KBM-7 (cell line): ENCODE data around the gene COPZ1.

Experiments
- DNase-seq: peaks from one replicate; pipeline ENCODE4 v3.0.0-alpha.2; 2015
- in situ Hi-C: fragments of 300-500 bp; cut with MboI; formaldehyde crosslinking; loops from 2 replicates; pipeline ENCODE4 v1.14.3; 2020; ENCODE audit warnings: low sequenced_read_pairs, low pct_unique_long_range_greater_than_20kb, mixed read lengths

COPZ1 gene

DNA sequence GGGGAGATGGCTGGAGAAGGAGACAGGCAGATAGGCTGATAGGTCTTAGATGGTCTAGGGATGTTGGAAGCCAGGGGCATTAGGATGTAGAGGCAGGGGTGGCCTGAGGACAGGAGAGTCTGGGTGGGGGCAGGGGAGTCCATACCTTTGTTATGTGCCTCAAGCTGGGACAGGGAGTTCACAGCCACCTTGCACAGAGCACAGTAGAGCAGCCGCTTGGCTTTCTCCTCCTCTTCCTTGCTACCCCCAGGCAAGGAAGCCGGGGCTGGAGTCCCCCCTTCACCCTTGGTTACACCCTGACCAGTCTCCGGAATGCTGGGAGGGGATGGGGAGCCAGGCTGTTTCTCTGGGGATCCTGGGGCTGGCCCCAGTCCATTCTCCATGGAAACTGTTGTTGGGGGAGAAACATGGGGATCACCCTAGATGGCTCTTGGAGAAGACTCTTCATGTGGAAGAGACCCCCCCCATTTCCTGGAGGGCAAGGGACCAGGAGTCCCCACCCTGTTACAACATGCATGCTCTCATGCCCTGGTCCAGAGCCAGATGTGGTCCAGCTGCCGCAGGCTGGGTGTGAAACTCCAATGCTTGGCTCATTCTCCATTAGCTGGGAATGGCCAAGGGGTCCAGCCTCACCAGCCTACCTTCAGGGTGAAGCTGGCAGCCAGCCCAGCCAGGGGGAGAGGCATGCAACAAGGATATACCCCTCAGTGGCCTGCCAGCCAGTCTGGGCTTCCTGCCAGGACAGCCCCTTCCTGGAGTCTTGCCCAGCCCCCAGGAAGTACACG, 46.6 kb downstream of the COPZ1 start:
- in situ Hi-C loops = no loop called here
- no peak for DNase-seq

DNA sequence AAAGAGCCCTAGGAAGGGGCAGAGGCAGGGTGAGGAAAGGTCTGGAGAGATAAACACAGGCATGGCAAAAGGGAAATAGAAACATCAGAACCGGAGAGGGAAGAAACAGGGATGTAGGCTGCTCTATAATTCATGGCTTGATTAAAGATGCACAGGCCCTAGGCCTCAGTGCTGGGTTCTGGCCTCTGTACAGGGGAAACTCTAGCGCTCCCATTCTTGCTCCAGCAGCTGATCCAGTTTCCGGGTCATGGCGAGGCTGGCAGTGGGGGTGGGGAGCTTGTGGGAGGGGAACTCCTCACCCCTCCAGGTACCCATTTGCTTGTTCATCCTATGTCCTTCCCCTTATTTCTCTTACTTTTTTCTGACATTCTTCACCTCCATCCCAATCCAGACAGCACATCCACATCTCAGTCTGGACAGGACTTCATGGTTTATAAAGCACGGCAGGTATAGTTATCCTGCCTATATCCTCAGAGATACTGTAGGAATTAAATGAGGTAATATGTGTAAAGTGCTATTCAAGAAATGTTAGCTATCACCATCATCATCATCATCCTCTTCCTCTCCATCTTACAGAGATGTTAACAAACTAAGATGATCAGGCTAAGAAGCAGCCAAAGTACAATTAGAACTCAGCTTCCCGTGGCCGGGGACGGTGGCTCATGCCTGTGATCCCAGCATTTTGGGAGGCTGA, 47.3 kb downstream of the COPZ1 start:
- in situ Hi-C loops = no loop called here
- DNase-seq = no peak

DNA sequence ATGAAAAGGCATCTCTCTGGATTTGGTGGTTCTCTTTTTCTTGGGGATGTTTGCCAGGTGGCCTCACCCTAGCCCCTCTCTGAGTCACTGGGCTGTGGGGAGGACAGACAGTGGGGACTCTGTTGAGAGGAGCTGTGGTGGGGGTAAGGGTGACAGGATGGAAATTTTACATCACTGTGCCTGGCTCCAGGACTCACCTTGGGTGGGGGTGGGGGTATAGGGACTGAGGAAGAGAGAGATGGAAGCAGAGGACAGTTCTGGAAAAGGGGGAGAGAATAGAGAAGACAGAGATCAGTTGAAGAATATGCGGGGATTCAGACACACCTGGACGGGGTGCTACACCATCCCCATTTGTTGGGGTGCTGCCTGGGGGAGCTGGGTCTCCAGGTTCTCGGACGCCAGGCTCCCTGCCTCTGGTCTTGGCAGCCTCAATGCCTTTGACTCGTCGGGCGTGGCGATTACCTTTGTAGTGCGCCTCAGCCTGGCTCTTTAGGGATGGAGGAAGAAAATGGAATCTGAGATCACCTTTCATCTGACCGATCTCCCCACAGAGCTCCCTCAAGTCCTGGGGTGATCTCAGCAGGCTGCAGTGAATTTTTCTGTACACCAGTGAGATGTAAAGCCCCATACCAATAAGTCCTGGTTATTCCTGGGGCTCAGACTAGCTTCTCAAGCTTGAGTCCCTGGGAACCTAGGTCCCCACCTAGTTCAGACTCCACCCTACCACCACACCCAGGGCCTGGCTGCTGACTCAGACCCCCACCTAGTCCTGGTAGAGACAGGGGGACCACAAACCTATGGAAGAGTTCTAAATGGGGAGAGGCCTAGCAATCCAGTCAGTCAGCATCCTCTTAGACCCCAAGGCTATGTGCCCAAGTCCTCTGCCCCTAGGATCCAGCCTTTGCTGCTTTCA, 49.0 kb downstream of the COPZ1 start:
- DNase-seq = no peak
- in situ Hi-C loops = no loop called here

DNA sequence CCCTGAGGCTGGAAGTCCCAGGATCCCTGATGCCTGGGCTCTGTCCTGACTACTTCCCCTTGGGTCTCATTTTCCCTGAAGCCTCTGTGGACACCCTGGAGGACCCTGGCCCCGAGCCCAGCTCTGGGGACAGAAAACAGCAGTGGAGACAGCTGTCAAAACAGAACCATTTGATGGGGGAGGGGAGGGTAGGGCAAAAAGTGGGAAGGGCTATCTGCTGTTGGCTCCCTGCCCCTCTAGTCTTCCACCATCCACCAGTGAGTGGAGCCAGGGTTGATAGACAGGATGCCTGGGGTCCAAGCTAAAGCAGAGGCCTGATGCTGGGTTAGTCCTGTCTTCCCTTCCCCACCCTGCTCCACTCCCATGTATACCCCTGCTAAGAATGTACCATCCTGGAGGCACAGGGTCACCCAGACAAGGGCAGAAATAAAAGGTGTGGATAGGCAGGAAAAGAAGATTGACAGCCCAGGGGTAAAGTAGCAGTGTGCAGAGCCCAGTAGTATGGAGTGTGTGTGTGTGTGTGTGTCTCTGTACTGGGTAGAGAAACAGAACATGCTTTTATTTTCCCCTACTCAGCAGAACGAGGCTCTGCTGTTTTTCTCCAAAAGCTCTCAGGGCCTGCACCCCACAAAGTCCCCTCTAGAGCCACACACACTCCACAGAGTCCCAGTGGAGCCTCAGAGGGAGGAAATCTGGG, 49.8 kb downstream of the COPZ1 start:
- in situ Hi-C loops = no loop called here
- no peak for DNase-seq

DNA sequence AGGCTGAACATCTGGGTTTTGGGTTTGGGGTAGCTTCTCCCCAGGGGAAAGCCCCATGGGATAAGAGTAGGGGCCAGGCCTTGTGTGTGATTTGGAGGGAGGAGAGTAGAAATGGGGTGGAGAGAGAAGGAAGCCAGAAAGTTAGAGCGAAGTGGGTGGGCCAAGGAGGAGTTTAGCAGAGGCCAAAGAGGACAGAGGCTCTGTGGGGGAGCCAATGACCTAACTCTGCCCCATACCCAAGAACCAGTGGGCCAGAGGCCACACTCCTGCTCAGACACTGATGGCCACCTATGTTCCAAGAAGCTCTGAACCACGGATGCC, 50.3 kb downstream of the COPZ1 start:
- in situ Hi-C loops = no loop called here
- no peak for DNase-seq

DNA sequence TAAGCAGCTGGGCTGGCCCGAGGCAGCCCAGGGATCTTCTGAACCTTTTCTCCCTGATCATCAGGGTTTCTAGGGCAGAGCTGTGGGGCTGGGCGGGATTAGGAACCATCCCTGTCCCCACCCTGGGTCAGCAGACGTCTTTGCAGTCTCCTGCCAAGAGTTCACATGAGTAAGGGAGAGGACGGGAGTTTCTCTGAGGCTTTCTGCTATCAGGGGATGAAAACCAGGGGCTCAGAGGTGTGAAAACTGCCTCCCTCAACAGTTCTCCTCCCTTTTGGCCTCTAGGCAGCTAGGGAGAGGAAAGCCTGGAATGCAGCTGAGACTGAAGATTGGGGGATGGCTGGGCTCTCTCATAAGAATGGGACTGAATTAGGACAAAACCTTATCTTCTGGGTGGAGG, 51.7 kb downstream of the COPZ1 start:
- no peak for DNase-seq
- in situ Hi-C loops = no loop called here

DNA sequence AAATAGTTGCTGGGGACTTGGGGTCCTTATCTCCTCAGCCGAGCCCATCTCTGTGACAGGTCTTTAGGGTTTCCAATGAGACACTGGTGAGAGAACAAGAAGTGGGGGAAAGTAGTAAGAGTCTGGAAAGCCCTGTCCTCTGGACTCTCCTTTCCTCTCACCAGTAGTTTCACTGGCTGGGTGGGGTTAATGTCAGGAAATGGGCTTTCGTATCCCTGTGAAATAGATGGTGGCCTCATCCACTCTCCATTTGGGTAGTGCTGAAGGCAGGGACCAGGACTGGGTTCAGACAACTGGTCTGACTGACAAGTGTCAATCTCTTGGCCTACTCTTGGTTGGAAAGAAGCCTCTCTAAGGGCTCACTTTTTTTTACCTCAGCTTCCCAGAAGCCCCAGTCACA, 52.1 kb downstream of the COPZ1 start:
- no peak for DNase-seq
- in situ Hi-C loops = no loop called here

DNA sequence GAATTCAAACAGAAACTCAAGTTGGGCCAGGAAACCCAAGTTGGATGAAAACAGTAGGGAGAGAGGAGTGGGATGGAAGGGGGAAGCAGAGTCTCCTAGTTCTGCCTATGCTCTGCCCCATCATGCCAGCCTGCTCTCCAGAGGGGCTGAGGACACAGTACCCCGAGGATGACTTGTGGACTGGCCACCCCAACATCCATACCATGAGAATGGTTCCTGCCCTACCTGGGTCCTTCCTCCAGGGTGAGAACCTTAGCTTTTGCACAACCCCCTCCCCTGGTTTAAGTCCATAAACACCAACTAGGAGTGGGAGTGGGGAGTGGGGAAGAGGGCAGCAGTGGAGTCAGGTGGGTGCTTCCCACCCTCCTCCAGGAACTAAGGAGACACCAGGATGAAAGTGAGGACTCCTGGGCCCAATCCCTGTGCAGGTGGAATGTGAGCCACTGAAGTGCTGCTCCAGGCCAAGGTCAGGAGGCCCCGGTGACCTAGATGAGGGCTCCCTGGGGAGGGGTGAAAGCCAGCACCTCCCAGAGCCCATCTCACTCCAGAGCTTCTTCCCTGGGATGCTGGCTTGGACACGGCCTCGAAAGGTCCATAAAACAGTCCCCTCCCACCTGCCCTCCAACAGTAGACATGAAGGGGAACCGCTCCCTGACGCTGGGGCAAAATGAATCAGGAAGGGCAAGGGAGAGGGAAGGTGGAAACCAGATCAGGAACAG, 53.0 kb downstream of the COPZ1 start:
- no peak for DNase-seq
- in situ Hi-C loops = no loop called here

DNA sequence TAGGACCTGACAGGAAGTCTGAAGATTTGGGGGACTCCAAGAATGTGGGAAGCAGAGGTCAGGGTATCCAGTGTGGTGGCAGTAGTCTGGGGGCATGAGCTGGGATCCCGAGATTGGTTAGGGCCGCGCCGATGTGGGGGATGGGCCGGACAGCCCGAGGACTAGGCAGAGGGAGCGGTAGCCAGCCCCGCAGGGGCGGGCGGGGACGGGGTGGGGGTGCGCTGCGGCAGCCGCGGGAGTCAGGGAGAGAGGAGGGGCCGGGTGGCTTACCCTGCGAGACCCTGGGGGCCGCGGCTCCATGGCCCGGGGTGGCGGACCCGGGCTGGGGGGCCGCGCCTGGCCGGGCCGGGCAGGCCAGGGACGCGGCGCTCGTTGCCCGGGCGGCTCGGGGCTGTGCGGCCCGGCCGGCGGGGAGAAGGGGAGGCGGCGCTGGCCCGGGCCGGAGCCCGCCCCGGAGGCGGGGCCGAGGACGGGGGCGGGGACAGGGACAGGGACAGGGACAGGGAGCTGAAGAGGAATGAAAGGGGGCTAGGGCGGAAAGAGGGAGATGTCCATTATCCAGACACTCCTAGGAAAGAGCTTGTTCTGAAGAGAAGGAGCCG, 54.0 kb downstream of the COPZ1 start:
- DNase-seq = no peak
- in situ Hi-C loops = no loop called here

DNA sequence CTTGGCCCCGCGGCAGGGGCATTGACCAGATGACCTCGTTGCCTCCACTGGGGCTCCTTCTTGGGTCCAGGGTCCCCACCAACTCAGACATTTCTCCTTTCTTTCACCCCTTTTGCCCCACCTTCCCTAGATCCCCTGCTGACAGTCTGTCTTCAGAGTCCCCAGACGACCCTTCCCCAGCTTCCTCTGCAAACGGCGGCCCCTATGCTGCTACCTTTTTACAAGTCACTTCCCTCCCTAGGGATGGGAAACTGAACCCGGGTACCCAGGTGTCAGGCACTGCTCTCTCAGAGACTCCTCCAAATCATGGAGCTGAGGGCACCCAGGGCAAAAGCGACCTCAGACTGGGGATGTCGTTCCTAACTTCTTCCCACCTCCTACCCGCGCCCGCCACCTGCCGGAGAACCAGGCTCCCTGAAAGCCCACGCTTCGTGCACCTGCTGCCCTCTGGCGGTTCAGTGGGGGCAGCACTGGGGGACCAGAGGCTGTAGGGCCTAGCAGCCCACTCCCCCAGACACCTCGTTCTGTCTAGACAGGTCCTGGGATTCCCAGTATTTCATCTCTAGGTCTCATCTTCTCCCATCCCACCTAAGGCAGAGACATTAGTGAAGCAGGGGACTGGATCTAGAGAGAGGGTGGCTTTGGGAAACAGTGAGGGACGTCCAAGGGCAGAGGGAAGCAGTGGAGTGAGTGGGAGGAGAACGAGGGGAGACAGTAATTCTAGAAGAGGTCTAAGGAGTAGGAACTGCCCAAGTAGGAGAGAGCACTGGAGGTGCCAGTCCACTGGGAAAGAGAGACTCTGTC, 54.7 kb downstream of the COPZ1 start:
- in situ Hi-C loops = no loop called here
- DNase-seq = peak; percentile 88

DNA sequence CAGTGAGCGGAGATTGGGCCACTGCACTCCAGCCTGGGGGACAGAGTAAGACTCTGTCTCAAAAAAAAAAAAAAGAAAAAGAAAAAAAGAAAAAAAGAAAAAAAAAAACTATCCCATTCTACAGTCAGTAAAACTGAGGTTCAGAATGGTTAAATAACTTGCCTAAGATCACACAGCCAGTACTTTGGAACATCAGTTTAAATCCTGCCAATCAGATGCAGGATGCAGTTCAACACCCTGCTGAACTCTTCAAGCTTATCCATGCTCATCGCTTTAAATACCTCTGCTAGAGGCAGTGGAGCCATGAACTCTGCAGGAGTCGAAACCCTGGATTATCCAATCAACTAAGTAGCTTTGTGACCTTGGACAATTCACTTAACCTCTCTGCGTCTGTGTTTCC, 56.2 kb downstream of the COPZ1 start:
- DNase-seq = no peak
- in situ Hi-C loops = no loop called here

DNA sequence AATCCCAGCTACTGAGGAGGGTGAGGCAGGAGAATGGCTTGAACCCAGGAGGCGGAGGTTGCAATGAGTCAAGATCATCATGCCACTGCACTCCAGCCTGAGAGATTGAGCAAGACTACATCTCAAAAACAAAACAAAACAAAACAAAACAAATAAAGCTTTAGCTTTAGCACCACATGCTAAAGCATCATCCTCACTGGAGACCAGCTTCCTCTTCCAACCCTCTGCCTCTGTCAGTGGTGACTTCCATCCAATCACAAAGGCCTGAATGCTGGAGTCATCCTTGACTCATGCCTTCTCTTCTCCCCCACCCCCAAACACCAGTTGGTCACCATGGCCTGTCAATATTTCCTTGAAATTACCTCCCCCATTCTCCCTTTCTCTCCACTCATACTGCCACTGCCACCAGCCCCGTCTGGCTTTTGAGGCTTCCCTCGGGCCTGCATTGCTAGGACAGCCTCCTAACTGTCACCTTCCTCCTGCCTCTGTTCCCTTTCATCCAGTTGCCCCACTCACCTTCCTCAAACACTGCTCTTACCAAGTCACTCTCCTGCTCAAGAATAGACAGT, 58.2 kb downstream of the COPZ1 start:
- DNase-seq = peak; percentile 85
- in situ Hi-C loops = no loop called here

DNA sequence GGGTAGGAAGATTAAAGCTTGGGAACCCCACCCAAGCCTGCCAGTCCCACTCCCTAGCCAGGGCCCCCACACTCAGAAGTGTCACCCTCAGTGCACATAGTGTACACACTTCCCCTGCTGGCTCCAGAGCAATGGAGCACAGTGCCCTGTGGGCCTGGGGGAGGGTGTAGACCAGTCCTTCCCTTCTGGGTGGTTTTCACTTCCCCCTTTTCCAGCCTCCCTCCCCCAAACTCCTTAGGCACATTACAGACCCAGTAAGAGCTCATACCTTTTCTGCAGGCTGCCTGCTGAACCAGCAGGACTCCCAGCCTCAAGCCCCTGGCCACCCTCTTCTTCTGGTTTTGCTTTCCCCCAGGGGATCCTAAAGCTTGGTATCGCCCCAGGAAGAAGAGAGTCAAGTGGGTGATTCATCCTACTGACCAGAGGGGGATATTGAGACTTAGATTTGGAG, 59.7 kb downstream of the COPZ1 start, which contains the start of gene ZNF385A:
TSS of gene ZNF385A (minus strand) at position 143 of the 451 bp plus-strand sequence. CDS start 219 bp downstream, outside the sequence.
- peak; percentile 94 for DNase-seq
- in situ Hi-C loops = no loop called here

DNA sequence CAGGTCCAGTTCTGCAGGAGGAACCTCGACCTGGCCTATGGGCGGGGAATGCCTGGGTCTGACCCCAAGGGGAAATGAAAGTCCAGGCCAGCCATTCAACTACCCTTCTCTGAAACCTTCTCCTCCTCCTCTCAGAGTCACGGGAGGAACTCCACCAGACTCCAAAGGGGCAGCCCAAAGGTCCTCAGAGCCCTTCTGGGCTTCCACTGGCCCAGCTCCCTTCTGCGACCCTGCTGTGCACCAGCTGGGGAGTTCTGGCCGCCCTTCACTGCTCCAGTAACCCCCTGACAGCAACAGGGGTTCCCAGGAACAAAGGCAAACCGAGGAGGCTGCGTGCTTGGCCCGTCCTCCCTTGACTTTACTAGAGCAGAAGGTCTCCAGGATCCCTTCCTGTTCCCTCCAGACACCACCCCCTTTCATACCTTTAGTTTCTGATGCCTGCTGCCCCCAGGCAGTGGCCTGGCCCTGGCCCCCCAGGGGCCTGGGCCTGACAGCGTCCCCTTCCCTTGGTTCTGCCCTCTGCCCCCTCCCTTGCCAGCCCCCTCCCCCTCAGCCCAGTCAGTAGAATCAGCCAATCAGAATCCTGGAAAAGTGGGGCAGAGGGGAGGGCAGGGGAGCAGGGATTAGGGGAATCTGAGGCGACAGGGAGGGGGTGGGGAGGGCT, 60.5 kb downstream of the COPZ1 start:
- DNase-seq = no peak
- in situ Hi-C loops = no loop called here

DNA sequence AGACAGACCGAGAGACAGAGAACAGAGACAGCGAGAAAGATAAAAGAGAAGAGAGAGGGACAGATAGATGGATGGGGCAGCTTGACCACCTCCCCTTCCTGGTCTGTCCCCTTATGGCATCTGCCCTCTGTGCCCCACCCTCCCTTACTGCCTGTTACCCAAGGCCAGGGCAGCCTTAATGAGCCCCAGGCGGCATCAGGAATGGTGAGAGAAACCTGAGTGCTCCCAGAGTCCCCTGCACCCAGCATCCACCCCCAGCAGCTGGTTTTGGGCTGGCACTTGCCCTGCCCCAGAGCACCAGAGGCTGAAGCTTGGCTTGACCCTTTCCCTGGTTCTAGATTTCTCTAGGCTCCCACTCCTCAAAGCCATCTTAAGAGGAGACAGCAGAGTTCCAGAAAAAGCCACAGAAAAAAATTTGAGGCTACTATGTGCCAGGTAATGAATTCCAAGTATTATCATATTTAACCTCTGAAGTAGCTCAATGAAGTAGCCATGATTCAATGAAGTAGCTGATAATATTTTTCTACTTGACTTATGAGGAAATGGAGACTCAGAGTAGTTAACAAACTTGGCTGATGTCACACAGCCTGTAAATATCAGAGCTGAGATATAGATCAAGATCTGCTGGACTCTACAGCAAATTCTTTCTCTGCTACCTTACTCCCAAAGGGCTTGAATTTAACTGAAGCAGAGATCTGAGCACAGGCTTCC, 61.6 kb downstream of the COPZ1 start:
- in situ Hi-C loops = no loop called here

DNA sequence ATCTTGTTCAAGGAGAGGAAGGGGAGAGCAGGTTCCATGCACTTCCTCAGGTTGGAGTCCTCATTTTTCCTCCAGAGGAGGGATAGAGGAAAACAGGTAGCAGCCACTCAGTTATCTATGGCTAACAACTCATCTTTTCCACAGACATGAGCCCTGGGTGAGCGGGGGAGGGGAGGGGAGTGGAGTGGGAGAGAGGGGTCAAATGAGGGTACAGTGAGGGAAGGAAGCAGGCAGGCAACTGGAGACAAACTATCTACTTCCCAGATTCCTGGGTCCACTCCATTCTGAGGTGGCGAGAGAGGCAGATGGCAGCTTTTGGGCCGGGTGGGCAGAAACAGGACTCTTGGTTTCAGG, 62.2 kb downstream of the COPZ1 start:
- DNase-seq = no peak
- in situ Hi-C loops = no loop called here

More for the DNA sequence above, 61.6 kb downstream of the COPZ1 start:
- DNase-seq = no peak
